Fibroblast of the aortic adventitia (primary cell): Measurements from ENCODE around the gene NKAIN1. TPM values are rescaled to one million over a fixed set of nuclear protein-coding genes. Genes with fewer than 3 reads are reported as not detected.

Experiments
- DNase-seq: peaks from one replicate; pipeline ENCODE4 v3.0.0-alpha.2; 2010; ENCODE audit warnings: low read depth
- H3K4me3 ChIP-seq: 2 replicates; pipeline ENCODE4 v1.5.1; 2011; ENCODE audit warnings: low read depth, mild to moderate bottlenecking, control low read depth, low read length, moderate library complexity
- CTCF ChIP-seq: IDR thresholded peaks from 2 replicates; pipeline ENCODE4 v1.5.1; 2011; ENCODE audit warnings: mild to moderate bottlenecking, low read length, control low read depth, inconsistent platforms; ENCODE audit not compliant: insufficient read depth
- total RNA-seq: library from RNA; depleted of rRNA; stranded (reverse); fragments of >200 nt; gene quantifications from 2 replicates; pipeline ENCODE4 v1.2.3, GENCODE V29; 2012; ENCODE audit warnings: low replicate concordance

The NKAIN1 gene
- total RNA-seq, 1 donor, result 0.36 TPM

- no peak for DNase-seq
- TF ChIP-seq CTCF, result no peak
Measured at GRCh38 chr1:31191281-31191680, 48.4 kb downstream of the NKAIN1 start.

GRCh38 chr1:31189696-31190674, 49.7 kb downstream of the NKAIN1 start:
- no peak overlapping the region for H3K4me3 ChIP-seq
- DNase-seq, result no peak
- no peak for TF ChIP-seq CTCF

More at GRCh38 chr1:31191281-31191680, 48.4 kb downstream of the NKAIN1 start:
- H3K4me3 ChIP-seq, result no peak overlapping the region

GRCh38 chr1:31183927-31184554, 55.6 kb downstream of the NKAIN1 start:
- DNase-seq, result peak; percentile 52
- TF ChIP-seq CTCF, result peak; percentile 90
- H3K4me3 ChIP-seq, result no peak overlapping the region

- H3K4me3 ChIP-seq, result no peak overlapping the region
- no peak for TF ChIP-seq CTCF
- DNase-seq, result no peak
Measured at GRCh38 chr1:31183126-31183525, 56.6 kb downstream of the NKAIN1 start.

- peak; percentile 57 for TF ChIP-seq CTCF
Measured at GRCh38 chr1:31182352-31182751, 57.3 kb downstream of the NKAIN1 start.

GRCh38 chr1:31181515-31182343, 58.0 kb downstream of the NKAIN1 start:
- peak; percentile 33 for DNase-seq
- TF ChIP-seq CTCF, result peak; percentile 62
- peak overlapping the region; percentile 28 for H3K4me3 ChIP-seq

More at GRCh38 chr1:31182352-31182751, 57.3 kb downstream of the NKAIN1 start:
- peak overlapping the region; percentile 22 for H3K4me3 ChIP-seq
- peak; percentile 87 for DNase-seq
